ENCODE results near the gene DNAJB6.

GRCh38 chr7:157320608-157320980 is 16.2 kb upstream of the DNAJB6 start:
- TF ChIP-seq ESRRG (CRISPR knock-in tag; IDR thresholded peaks at IDR 0.05), result no peak
- TF ChIP-seq ARNTL (CRISPR knock-in tag; IDR thresholded peaks at IDR 0.05; ENCODE audit: borderline replicate concordance, low read depth), result no peak
- no peak for TF ChIP-seq ZFP3 (CRISPR knock-in tag; IDR thresholded peaks at IDR 0.05)
- no peak for TF ChIP-seq PATZ1 (CRISPR knock-in tag; IDR thresholded peaks at IDR 0.05; ENCODE audit: borderline replicate concordance)
- no peak for TF ChIP-seq TCF4 (CRISPR knock-in tag; IDR thresholded peaks at IDR 0.05; ENCODE audit: borderline replicate concordance)
- no peak for TF ChIP-seq ZNF8 (CRISPR knock-in tag; IDR thresholded peaks at IDR 0.05)
- no peak for TF ChIP-seq BACH2 (CRISPR knock-in tag; IDR thresholded peaks at IDR 0.05; ENCODE audit: borderline replicate concordance)
- no peak for TF ChIP-seq RARB (CRISPR knock-in tag; IDR thresholded peaks at IDR 0.05)
- no peak for TF ChIP-seq ZFP30 (CRISPR knock-in tag; IDR thresholded peaks at IDR 0.05)

Measured in SK-N-SH treated with all-trans-retinoic acid at 6 μM for 48 hours (cell line).